NOMO-1 treated with DMSO at 0.1 percent for 48 hours (cell line): ENCODE measurements around the gene DGKH.

Experiments
- DNase-seq: peaks from one replicate; lab custom pipeline; 2025; ENCODE audit not compliant: unreplicated experiment; lab: John Stamatoyannopoulos, UW

The DGKH gene

DNA sequence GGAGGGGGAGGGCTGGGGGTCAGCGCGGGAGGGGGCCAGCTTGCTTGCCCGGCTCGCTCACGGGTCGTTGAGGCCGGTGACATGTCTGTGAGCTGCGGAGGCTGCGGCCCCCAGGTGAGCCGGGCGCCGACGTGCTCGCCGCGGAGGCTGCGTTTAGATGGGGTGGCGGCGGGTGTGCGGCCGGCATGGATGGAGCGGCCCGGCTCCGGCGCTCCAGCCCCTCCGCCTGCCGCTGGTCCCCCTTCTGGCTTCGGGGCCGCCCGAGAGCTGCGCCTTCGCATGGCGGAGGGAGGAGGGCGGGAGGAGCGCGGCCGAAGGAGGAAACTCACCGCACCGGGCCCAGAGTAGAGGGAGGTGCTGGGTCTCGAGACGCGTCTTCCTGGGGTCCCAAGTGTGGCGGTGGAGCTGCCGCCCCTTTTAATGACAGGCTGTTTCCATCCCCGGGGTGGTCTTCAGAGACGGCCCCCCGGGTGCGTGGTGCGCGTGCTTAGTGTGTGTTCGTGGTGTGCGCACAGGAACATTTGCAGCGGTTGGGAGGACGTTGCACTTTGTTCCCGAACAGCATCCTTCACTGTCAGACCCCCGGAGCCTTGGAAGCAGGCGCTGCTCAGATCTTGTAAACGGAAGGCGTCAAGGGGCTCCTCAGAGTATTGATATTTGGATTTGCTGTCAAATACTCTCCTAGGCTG, 223.8 kb downstream of the DGKH start, which contains the start of gene AKAP11:
Gene AKAP11 (plus strand): TSS at position 38 of the 689 bp plus-strand sequence. CDS start 14,197 bp downstream, outside the sequence.
- DNase-seq, result peak; percentile 30

- DNase-seq, result peak; percentile 9
Measured at GRCh38 chr13:42272804-42273175, 224.3 kb downstream of the DGKH start.

- no peak for DNase-seq
Measured at GRCh38 chr13:42274386-42275097, 226.1 kb downstream of the DGKH start.

- peak; percentile 71 for DNase-seq
Measured at GRCh38 chr13:42275098-42275471, 226.6 kb downstream of the DGKH start.

- DNase-seq, result no peak
Measured at GRCh38 chr13:42275506-42275905, 227.1 kb downstream of the DGKH start.

DNA sequence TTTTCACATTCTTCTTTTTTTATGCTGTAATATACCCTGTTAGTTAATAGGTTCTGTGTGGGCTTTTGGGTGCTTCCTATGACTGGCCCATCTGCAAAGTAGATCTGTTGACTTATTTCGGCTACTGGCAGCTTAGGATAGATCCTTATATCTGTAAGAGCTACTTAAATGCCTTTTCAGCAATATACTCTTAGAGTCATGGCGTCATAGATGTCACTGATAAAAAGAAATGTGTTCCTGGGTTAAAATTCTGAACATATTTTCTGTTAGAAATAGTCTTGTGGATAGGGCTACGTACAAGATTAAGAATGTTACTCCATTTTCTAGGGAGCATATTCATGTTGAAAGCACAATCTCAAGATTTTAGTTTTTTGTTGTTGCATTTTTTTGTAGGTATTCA, 228.2 kb downstream of the DGKH start:
- no peak for DNase-seq

DNA sequence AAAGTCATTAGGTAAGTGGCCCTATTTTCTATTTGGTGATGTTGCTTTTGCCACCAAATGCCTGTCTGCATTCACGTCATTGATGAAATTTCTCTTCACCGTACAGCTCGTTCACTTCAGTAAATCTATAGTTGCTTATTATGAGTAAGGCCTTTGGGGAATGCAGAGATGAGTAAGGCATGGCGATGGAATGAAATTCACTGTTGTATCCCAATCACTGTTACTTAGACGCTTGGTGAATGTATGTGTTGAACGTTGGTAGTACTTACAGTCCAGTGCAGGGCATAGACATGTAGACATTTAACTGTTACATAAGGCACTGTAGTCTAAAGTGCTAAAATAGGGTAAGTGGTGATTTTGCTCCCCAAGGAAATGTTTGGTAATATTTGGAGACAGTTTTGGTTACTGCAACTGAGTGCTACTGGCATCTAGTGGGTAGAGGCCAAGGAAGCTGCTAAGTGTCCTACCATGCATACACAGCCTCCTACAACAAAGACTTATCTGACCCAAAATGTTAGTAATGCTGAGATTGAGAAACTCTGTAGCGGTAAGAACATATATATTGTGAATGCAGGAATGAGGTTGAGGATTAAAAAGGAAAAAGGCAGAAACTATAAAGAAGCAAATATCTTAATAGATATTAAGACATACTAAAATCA, 229.3 kb downstream of the DGKH start:
- no peak for DNase-seq

DNA sequence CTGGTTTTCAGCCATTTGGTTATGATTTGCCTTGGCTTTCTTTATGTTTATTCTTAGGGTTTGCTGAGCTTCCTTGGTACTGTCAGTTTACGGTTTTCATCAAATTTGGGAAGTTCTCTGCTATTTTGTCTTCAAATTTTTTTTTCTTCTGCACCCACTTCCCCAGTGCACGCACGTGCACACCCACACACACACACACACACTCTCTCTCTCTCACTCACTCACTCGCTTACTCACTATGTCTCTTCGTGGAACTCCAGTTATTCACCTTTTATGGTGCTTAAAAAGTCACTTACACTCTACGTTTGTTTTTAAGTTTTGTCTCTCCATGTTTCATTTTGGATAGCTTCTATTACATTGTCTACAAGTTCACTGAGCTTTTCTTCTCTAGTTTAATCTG, 230.6 kb downstream of the DGKH start:
- no peak for DNase-seq

DNA sequence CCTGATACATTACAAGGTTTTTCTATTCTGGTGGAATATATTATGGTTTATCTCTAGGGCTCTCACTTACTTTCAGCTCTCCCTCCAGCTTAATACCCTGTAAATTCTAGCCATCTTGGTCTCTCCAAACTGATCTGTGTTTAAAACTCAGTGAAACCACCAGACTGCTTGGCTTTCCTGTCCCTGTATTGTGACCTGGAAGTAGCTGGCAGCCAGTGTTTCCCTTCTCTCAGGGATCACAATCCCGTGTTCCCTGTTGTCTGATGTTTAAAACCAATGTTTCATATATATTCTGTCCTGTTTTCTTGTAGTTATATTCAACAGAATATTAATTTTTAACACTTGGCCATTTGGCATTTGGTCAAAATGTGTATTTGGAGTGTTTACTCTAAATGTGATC, 231.5 kb downstream of the DGKH start:
- no peak for DNase-seq

- no peak for DNase-seq
Measured at GRCh38 chr13:42280537-42280936, 232.1 kb downstream of the DGKH start.

GRCh38 chr13:42283574-42283973, 235.1 kb downstream of the DGKH start:
- no peak for DNase-seq

GRCh38 chr13:42284068-42284467, 235.6 kb downstream of the DGKH start:
- no peak for DNase-seq
